AG04449 (cell line): ENCODE data around the gene STMN3.

Experiments
- CTCF ChIA-PET: fragments of 350-600 bp; formaldehyde crosslinking; extraction: SDS; loops from one replicate; lab custom pipeline; 2021; ENCODE audit warnings: antibody characterized with exemption; lab: Yijun Ruan, JAX
- POLR2A ChIA-PET: fragments of 400-600, 350-600 bp; formaldehyde crosslinking; extraction: SDS; loops from one replicate; lab custom pipeline; 2020; ENCODE audit warnings: antibody characterized with exemption, inconsistent platforms; lab: Yijun Ruan, JAX
- DNase-seq: peaks from one replicate; pipeline ENCODE4 v3.0.0-alpha.2; 2010; ENCODE audit warnings: low read depth, low spot score
- H3K4me3 ChIP-seq: 2 replicates; pipeline ENCODE4 v1.5.1; 2011; ENCODE audit warnings: low read depth, mild to moderate bottlenecking, control low read depth, low read length
- CTCF ChIP-seq: IDR thresholded peaks from one replicate; pipeline ENCODE4 v1.5.1; 2011; ENCODE audit warnings: mild to moderate bottlenecking, moderate library complexity, low read length, control low read depth, inconsistent platforms; ENCODE audit not compliant: insufficient read depth; ENCODE audit errors: missing control alignments

The STMN3 gene

GRCh38 chr20:63653041-63653973 is at the start of gene STMN3:
TSS of gene STMN3 (minus strand) at chr20:63653424. CDS start at chr20:63653345, 79 bp downstream.
- peak; percentile 9 for DNase-seq
- ChIA-PET POLR2A (no interaction called here), CTCF (interaction anchor here (1.0 kb wide), 1 partner anchor 321 kb away, joined by 3 read pairs; no protein-coding TSS in a partner anchor)
- no peak for TF ChIP-seq CTCF
- H3K4me3 ChIP-seq: peak within 1 kb of the TSS; percentile 55

GRCh38 chr20:63702036-63702665 is 48.9 kb upstream of the STMN3 start:
- H3K4me3 ChIP-seq: no peak overlapping the region
- TF ChIP-seq CTCF: no peak
- POLR2A ChIA-PET: interaction anchor here (0.8 kb wide), 2 partner anchors 44 to 73 kb away, joined by 3 read pairs; no protein-coding TSS in a partner anchor
- no peak for DNase-seq
- CTCF ChIA-PET: interaction anchor here (1.2 kb wide), 1 partner anchor 164 kb away, joined by 3 read pairs; no protein-coding TSS in a partner anchor

- H3K4me3 ChIP-seq: no peak overlapping the region
- no peak for TF ChIP-seq CTCF
- POLR2A ChIA-PET: interaction anchor here (0.8 kb wide), 1 partner anchor 72 kb away, joined by 3 read pairs; no protein-coding TSS in a partner anchor
- DNase-seq: no peak
- CTCF ChIA-PET: no interaction called here
These were observed 48.3 kb upstream of the STMN3 start for GRCh38 chr20:63701329-63702035.

GRCh38 chr20:63701051-63701328 is 47.8 kb upstream of the STMN3 start:
- no peak for TF ChIP-seq CTCF
- no peak for DNase-seq
- H3K4me3 ChIP-seq: no peak overlapping the region
- ChIA-PET CTCF (no interaction called here), POLR2A (no interaction called here)

GRCh38 chr20:63700199-63701050 is 47.2 kb upstream of the STMN3 start:
- H3K4me3 ChIP-seq: no peak overlapping the region
- POLR2A ChIA-PET: interaction anchor here (1.3 kb wide), 1 partner anchor 18 kb away, joined by 4 read pairs; no protein-coding TSS in a partner anchor
- DNase-seq: no peak
- CTCF ChIA-PET: no interaction called here
- TF ChIP-seq CTCF: no peak
